Right kidney (tissue), 1 donor: ENCODE results near the gene SMIM45.

Experiments
- DNase-seq: peaks from one replicate; pipeline ENCODE4 v3.0.0-alpha.2; 2016

SMIM45 gene

GRCh38 chr22:41915786-41916493 is 36.0 kb upstream of the SMIM45 start:
- DNase-seq = no peak

DNA sequence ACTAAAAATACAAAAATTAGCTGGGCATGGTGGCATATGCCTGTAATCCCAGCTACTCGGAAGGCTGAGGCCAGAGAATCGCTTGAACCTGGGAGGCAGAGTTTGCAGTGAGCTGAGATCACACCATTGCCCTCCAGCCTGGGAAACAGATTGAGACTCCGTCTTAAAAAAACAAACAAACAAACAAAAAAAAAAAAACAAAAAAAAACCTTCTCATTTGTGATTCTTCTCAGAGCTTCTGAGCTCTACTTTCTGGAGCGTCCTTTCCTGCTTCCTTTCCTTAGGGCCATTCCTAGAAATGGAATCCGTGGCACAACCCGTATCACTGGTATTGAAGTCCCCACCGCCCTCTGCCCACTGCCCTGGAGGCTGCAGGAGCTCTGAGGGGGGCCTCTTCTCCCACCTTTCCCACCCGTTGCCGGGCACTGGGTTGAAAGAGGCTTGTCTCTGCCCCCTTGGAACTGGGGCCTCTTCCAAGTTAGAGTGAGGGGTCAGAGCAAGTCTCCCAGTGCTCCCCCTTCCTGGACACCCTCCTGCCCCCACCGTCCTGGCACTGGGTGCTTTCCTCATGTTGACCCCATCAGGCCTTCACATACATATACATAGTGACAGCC is 35.1 kb upstream of the SMIM45 start:
- DNase-seq = no peak

DNA sequence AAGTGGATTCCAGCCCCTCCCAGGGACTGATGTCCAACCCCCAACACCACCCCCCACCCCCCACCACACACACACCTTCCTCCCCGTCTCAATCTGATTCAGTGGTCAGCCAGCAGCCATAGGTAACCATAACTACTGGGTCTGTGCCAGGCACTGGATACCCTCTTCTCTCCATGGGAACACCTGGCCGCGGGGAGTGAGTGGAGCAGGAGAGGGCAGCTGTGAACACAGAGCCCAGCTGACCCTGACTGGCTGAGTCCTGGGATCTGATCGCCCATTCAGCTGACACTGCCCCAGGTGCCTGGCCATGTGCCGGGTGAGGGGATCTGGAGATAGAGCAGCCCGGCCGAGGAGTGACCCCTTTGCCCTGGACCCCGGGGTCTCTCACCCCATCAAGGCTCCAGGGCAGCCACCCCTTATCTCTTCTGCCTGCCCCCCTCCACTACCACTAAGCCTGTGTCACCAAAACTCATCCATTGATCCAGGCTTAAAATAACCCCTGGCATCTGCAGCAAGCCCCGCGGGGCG is 34.5 kb upstream of the SMIM45 start:
- DNase-seq = no peak

DNA sequence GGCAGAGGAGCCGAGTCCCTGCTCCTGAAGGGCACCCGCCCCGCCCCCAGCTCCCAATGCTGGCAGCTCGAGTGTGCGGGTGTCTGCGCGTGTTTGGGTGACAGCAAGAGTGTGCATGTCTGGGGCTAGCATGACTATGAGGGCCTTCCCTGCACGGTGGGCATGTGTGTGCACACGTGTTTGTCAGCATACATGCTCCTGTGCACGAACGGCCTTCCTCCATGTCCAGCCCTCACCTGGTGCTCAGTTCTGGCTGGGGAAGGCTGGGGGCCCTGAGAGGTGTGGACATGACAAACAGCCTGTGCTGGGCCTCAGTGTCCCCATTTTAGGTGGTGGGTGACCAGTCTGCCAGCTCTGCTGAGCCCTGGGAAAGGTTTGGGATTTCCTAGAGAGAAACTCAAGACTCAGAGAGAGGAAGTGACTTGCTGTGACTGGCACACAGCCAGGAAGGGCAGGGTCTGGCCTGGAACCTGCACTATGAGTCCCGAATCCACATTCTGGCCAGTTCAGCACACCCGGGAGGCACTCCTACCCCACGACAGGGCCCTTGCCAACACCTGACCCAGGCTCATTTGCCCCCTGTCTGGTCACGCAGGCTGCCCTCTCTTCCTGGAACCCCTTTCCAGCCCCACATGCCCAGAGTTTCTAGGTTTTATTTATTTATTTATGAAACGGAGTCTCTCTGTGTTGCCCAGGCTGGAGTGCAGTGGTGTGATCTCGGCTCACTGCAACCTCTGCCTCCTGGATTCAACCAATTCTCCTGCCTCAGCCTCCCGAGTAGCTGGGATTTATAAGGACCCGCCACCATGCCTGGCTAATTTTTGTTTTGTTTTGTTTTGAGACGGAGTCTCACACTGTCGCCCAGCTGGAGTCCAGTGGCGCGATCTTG is 33.8 kb upstream of the SMIM45 start:
- DNase-seq = no peak

DNA sequence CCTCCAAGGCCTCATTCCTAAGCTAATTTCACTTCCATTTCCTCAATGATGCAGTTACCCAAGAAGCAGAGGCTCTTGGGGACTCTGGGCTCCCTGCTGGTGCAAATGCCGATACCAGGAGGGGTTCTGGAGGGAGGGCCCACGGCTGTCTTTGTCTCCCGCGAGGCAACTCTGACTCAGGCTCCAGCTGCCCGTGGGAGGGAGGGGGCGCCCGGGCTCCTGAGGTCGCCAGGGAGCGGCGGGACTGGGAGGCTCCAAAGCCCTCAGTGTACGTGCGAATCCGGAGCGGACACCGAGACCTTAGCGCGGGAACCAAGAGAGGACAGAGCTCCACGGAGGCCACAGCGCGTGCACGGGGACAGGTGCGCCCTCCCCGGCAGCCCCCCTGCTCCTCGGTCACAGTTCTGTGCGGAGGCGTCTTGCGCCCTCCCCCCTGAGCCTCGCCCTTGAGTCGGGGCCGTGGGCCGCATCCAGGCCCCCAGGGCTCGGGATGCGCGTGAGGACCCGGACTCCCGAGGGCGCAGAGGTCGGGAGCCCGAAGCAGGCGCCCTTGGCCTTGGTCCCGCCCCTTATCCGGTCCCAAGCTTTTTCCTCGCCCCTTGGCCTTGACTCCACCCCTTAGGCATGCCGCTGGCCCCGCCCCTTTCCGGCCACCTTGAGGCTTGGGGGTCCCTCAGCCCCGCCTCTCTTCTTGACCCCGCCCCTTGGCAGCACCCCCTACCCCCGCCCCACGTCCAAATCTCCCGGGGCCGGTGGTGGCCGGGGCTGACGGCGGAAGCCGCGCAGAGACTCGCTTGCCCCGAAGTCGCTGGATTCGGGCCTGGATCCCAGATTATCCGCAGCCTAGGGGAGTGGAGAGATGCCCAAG is 32.4 kb upstream of the SMIM45 start:
- DNase-seq = peak; percentile 67

DNA sequence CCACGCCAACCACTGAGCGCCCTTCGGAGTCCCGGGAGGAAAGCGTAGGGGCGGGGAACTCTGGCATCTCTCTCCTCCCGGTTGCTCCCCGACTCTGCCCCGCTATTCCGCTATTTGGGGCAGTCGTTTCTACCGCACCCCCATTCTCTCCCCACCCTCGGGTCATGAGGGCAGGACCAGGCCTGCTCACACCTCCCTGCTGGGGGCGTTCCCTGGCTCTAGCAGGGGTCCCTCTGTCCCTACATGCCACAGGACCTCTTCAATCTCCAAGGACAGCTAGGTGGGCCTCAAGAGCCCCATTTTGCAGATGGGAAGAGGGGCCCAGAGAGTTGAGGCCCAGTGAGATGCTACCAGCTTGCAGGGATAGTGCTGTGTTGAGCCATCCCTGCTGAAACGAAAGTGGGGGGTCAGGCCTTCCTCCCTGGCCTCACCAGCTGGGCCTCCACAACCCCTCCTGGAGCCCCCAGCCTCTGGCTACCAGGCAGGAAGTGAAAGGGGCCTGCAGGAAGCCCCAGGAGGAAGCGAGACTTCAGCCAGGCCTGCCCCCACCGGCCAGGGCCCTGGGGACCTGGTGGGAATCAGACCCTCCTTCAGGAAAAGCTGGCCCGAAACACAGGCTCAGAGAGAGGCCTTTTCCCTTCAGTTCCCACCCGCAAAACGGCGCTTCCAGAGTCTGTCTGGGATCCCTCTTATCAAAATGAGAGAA is 31.5 kb upstream of the SMIM45 start:
- no peak for DNase-seq

GRCh38 chr22:41922328-41922727 is 29.6 kb upstream of the SMIM45 start:
- DNase-seq = no peak

- no peak for DNase-seq
Measured at GRCh38 chr22:41922940-41923594, 28.9 kb upstream of the SMIM45 start.

- no peak for DNase-seq
Measured at GRCh38 chr22:41923595-41924276, 28.2 kb upstream of the SMIM45 start.

DNA sequence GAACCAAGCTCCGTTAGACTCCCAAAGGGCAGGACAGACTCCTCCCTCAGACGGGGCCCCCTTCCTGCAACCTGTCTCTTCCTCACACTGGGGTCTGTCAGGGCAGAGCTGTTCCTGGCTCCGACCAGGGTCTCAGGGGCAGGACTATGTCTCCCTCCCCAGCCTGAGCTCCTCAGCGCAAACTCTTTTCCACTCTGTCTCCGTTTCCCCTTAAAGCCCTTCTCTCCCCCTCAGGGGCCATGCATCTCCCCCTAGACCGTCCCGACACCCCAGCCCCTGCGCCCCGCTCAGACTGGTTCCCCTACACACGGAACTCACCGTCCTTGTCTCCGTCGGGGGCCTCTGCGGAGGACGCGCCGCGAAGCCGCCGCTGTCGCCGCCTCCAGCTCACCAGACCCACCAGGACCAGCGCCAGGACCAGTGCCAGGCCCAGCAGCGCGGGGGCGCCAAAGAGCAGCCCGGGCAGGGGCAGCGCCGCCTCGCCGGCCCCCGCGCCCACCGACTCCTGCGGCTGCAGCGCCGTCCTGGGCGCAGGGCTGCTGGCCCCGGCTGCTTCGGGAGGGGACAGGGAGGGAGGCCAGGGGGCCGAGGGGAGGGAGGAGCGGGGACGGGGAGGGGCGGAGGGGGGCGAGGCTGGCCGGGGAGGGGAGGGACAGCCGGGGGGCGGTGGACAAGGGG is 26.0 kb upstream of the SMIM45 start:
- DNase-seq = peak; percentile 56

- DNase-seq = no peak
Measured at GRCh38 chr22:41927813-41928212, 24.1 kb upstream of the SMIM45 start.

- no peak for DNase-seq
Measured at GRCh38 chr22:41928593-41929417, 23.1 kb upstream of the SMIM45 start.

DNA sequence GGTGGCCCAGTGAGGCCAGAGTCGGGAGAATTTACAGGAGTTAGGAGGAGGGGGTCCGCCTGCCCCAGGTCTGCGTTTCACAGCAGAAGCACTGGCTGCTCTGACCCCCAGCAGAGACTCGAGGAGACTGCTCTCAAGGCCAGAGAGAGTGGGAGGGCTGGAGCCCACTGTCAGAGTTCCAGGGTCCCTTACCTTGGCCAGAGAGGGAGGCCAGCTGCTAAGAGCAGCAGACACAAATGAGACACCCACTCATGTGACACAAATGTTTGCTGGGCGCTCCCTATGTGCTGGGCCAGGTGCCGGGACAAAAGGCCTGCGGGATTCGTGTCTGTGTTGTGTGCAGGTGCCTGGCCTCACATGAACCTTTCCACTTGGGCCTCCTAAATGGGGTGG is 22.5 kb upstream of the SMIM45 start:
- DNase-seq = no peak

DNA sequence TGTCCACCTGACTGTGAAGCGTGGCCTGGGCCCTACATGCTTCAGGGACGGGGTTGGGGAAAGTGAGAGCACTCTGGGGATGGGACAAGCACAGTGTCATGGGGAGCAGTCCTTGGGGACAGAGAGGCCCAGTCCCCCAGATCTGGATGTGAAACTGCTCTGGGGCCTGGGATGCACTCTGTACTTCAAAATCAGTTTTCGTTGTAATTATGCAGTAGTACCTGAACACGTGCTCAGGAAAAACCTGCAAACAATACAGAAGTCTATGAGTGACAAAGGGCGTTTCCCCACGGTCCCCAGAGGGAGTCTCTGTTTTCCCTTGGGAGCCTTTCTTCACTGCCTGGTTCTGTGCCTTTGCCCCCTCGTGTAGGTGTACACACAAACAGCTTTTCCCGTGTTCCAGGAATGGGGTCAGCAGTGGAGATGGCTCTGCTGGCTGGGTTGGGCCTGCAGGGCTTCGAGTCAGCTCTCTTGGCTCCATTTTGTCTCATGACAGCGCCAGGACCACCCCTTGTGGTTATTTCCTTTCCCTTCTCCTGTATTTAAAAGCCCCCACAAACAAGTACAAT is 20.2 kb upstream of the SMIM45 start:
- no peak for DNase-seq

- DNase-seq = no peak
Measured at GRCh38 chr22:41932353-41932752, 19.6 kb upstream of the SMIM45 start.

GRCh38 chr22:41933411-41934177 is 18.4 kb upstream of the SMIM45 start:
- DNase-seq = no peak

- DNase-seq = no peak
Measured at GRCh38 chr22:41934284-41935014, 17.5 kb upstream of the SMIM45 start.
